Upper lobe of left lung (tissue), 6 donors: ENCODE measurements around the gene FNDC3B. TPM values are rescaled to one million over a fixed set of nuclear protein-coding genes. Genes with fewer than 3 reads are reported as not detected.
A peak's percentile ranks its signal among the peaks of the same experiment; 100 is the strongest.

ENCODE experiments used
- ATAC-seq, 2 donors: fragments of 200-7000 bp; cut with Tn5 transposase; one replicate each; pipeline ENCODE4 v1.9.1; 2022; ENCODE audit warnings: mild to moderate bottlenecking in 2 of 2, moderate library complexity in 2 of 2; ENCODE audit not compliant: low FRiP score in 2 of 2
- DNase-seq, 2 donors: peaks; one replicate each; pipeline ENCODE4 v3.0.0-alpha.2; 2019 to 2020
- H3K27ac ChIP-seq, 4 donors: fragments of 200-600 bp; sonication (generic); one replicate each; pipeline ENCODE4 v1.5.1; 2016 to 2019
- H3K27me3 ChIP-seq, 4 donors: fragments of 200-600 bp; sonication (generic); one replicate each; pipeline ENCODE4 v1.5.1; 2017 to 2019
- H3K36me3 ChIP-seq, 4 donors: fragments of 200-600 bp; sonication (generic); one replicate each; pipeline ENCODE4 v1.5.1; 2016 to 2019
- H3K4me1 ChIP-seq, 4 donors: fragments of 200-600 bp; sonication (generic); one replicate each; pipeline ENCODE4 v1.5.1; 2018 to 2019
- H3K4me3 ChIP-seq, 4 donors: fragments of 200-600 bp; sonication (generic); one replicate each; pipeline ENCODE4 v1.5.1; 2017 to 2019; ENCODE audit warnings: mild to moderate bottlenecking in 2 of 4, moderate library complexity in 1 of 4
- H3K9me3 ChIP-seq, 4 donors: fragments of 200-600 bp; sonication (generic); one replicate each; pipeline ENCODE4 v1.5.1; 2018 to 2019
- CTCF ChIP-seq, 6 experiments: fragments of 450-650 bp in 4 of 6; fragments of 200-600 bp in 2 of 6; sonication (generic) in 2 of 6; IDR thresholded peaks; one replicate each; pipeline ENCODE4 v1.5.1; 2016 to 2019; ENCODE audit warnings: antibody characterized with exemption in 6 of 6
- EP300 ChIP-seq, 4 donors: sonication (generic); formaldehyde crosslinking; IDR thresholded peaks; one replicate each; pipeline ENCODE4 v1.5.1; 2017; ENCODE audit warnings: antibody characterized with exemption in 4 of 4, control low read depth in 2 of 4
- POLR2A ChIP-seq, 4 donors: fragments of 450-650 bp; IDR thresholded peaks; one replicate each; pipeline ENCODE4 v1.5.1; 2016 to 2017; ENCODE audit warnings: antibody characterized with exemption in 4 of 4, mild to moderate bottlenecking in 2 of 4
- POLR2AphosphoS5 ChIP-seq, 2 donors: sonication (generic); formaldehyde crosslinking; IDR thresholded peaks; one replicate each; pipeline ENCODE4 v1.5.1; 2017; ENCODE audit warnings: antibody characterized with exemption in 2 of 2
- WGBS, 2 donors: methylation state at CpG; one replicate each; pipeline ENCODE4 v1.1.5; 2017 to 2018; 5-methylcytosine and 5-hydroxymethylcytosine counted together
- total RNA-seq, 6 donors: library from RNA; depleted of rRNA in 4 of 6; stranded (reverse); fragments of >200 nt in 4 of 6; gene quantifications; one replicate each; pipeline versions ENCODE4 v1.1.0 to v1.2.1, GENCODE V29; 2016 to 2021
- donor health status: DM: no; HTN: no; CAD: no; lungs with moderate emphysema.
- donor health status: DM: no; HTN: yes; CAD: no; lungs with severe emphysema.

The FNDC3B gene
- total RNA-seq, 6 donors from 2014 or later: 73.3 to 167 (median 119) TPM

- ATAC-seq (no peak), DNase-seq (no peak)
- WGBS, 2 donors: 63 to 77% methylated on average over 1 of the region's 1 CpG
- peaks cover 29 to 55% (median 47%) of the 10 kb centered on the region in 4 donors for H3K4me1 ChIP-seq
- peak overlapping the region in 2 of 4 donors; percentile 3 to 15 for H3K27ac ChIP-seq
- no peaks in the 10 kb centered on the region for H3K9me3 ChIP-seq
- no peak overlapping the region for H3K4me3 ChIP-seq
- no peaks in the 10 kb centered on the region for H3K27me3 ChIP-seq
- no peak for TF ChIP-seq POLR2A (IDR thresholded peaks at IDR 0.05)
- no peak for TF ChIP-seq POLR2AphosphoS5 (IDR thresholded peaks at IDR 0.05)
- TF ChIP-seq EP300 (IDR thresholded peaks at IDR 0.05): no peak
- TF ChIP-seq CTCF (IDR thresholded peaks at IDR 0.05): no peak
- no peaks in the 10 kb centered on the region for H3K36me3 ChIP-seq
Observed at GRCh38 chr3:172144601-172145000, 105.2 kb downstream of the FNDC3B start.

- H3K36me3 ChIP-seq: no peaks in the 10 kb centered on the region
- DNase-seq (no peak), ATAC-seq (no peak)
- H3K9me3 ChIP-seq: no peaks in the 10 kb centered on the region
- TF ChIP-seq POLR2AphosphoS5 (IDR thresholded peaks at IDR 0.05) (no peak), CTCF (IDR thresholded peaks at IDR 0.05) (no peak), POLR2A (IDR thresholded peaks at IDR 0.05) (no peak), EP300 (IDR thresholded peaks at IDR 0.05) (no peak)
- H3K27me3 ChIP-seq: no peaks in the 10 kb centered on the region
- peak overlapping the region in 2 of 4 donors; percentile 3 to 15 for H3K27ac ChIP-seq
- no peak overlapping the region for H3K4me3 ChIP-seq
- WGBS, 2 donors: 66 to 68% methylated on average over 7 of the region's 7 CpGs
- peaks cover 24 to 49% (median 42%) of the 10 kb centered on the region in 4 donors for H3K4me1 ChIP-seq
Observed at GRCh38 chr3:172145031-172145686, 105.8 kb downstream of the FNDC3B start.

GRCh38 chr3:172146349-172146748, 107.0 kb downstream of the FNDC3B start:
- H3K9me3 ChIP-seq: no peaks in the 10 kb centered on the region
- WGBS, 2 donors: 57 to 61% methylated on average over 3 of the region's 3 CpGs
- H3K27me3 ChIP-seq: no peaks in the 10 kb centered on the region
- ATAC-seq (no peak), DNase-seq (no peak)
- TF ChIP-seq CTCF (IDR thresholded peaks at IDR 0.05): no peak
- TF ChIP-seq POLR2A (IDR thresholded peaks at IDR 0.05): no peak
- TF ChIP-seq POLR2AphosphoS5 (IDR thresholded peaks at IDR 0.05): no peak
- TF ChIP-seq EP300 (IDR thresholded peaks at IDR 0.05): no peak
- H3K4me3 ChIP-seq: no peak overlapping the region
- H3K4me1 ChIP-seq: peaks cover 12 to 40% (median 31%) of the 10 kb centered on the region in 4 donors
- no peaks in the 10 kb centered on the region for H3K36me3 ChIP-seq
- H3K27ac ChIP-seq: peak overlapping the region in 1 of 4 donors; percentile 11

GRCh38 chr3:172147113-172147818, 107.9 kb downstream of the FNDC3B start:
- Histone ChIP-seq H3K4me1 (peaks cover 10 to 40% (median 27%) of the 10 kb centered on the region in 4 donors), H3K27me3 (no peaks in the 10 kb centered on the region), H3K9me3 (no peaks in the 10 kb centered on the region), H3K36me3 (no peaks in the 10 kb centered on the region), H3K4me3 (no peak overlapping the region), H3K27ac (peak overlapping the region in 1 of 4 donors; percentile 11)
- no peak for DNase-seq
- 85 to 89% methylated on average over 8 of the region's 8 CpGs for WGBS, 2 donors
- no peak for ATAC-seq
- TF ChIP-seq POLR2AphosphoS5 (IDR thresholded peaks at IDR 0.05) (no peak), POLR2A (IDR thresholded peaks at IDR 0.05) (no peak), EP300 (IDR thresholded peaks at IDR 0.05) (no peak), CTCF (IDR thresholded peaks at IDR 0.05) (no peak)
